K562 (cell line): Measurements from ENCODE around the gene SLMAP. TPM values are rescaled to one million over a fixed set of nuclear protein-coding genes. Genes with fewer than 3 reads are reported as not detected.

Experiments
- BCLAF1 ChIP-seq, 2 experiments: fragments of 450-650 bp in 1 of 2; IDR thresholded peaks; 2 replicates each; pipeline ENCODE4 v1.6.1; 2011 to 2017; ENCODE audit warnings: low read depth in 2 of 2, antibody characterized with exemption in 1 of 2, borderline replicate concordance in 1 of 2, low read length in 1 of 2, mild to moderate bottlenecking in 1 of 2, mixed read lengths in 1 of 2; ENCODE audit not compliant: control insufficient read depth in 1 of 2
- BRD9 ChIP-seq: fragments of 450-650 bp; IDR thresholded peaks from 2 replicates; pipeline ENCODE4 v1.6.1; 2018; ENCODE audit warnings: low read depth; ENCODE audit not compliant: partially characterized antibody
- DACH1 ChIP-seq: fragments of 450-650 bp; IDR thresholded peaks from 2 replicates; pipeline ENCODE4 v1.6.1; 2018; ENCODE audit not compliant: partially characterized antibody
- HCFC1 ChIP-seq: IDR thresholded peaks from 2 replicates; pipeline ENCODE4 v1.6.1; 2012; ENCODE audit warnings: low read depth, low read length, improper control_type of control experiment
- NFXL1 ChIP-seq: fragments of 450-650 bp; formaldehyde crosslinking; IDR thresholded peaks from 2 replicates; pipeline ENCODE4 v1.4.0; 2021; ENCODE audit warnings: mild to moderate bottlenecking
- NR3C1 ChIP-seq: sonication (generic); formaldehyde crosslinking; IDR thresholded peaks from 2 replicates; pipeline ENCODE4 v1.8.1; 2022; ENCODE audit warnings: missing genetic modification reagents
- SMARCA5 ChIP-seq: fragments of 450-650 bp; IDR thresholded peaks from 2 replicates; pipeline ENCODE4 v1.6.1; 2016
- THRAP3 ChIP-seq: fragments of 450-650 bp; IDR thresholded peaks from 2 replicates; pipeline ENCODE4 v1.6.1; 2016; ENCODE audit warnings: mild to moderate bottlenecking, inconsistent platforms, borderline replicate concordance
- YBX1 ChIP-seq: fragments of 450-650 bp; IDR thresholded peaks from 2 replicates; pipeline ENCODE4 v1.7.1; 2016; ENCODE audit warnings: mild to moderate bottlenecking
- ZNF133 ChIP-seq: fragments of 250-450 bp; sonication (Bioruptor Pico); IDR thresholded peaks from 2 replicates; pipeline ENCODE4 v1.4.0; 2020; ENCODE audit warnings: mild to moderate bottlenecking
- ZNF143 ChIP-seq: sonication (generic); formaldehyde crosslinking; IDR thresholded peaks from 2 replicates; pipeline ENCODE4 v1.9.0; 2022; ENCODE audit warnings: mild to moderate bottlenecking, missing genetic modification reagents
- polyA plus RNA-seq, 8 experiments: library from polyadenylated mRNA; depleted of rRNA in 4 of 8; stranded (reverse) in 5 of 8; unstranded in 3 of 8; fragments of >200 nt; fragmentation: Nextera tagmentation in 2 of 8; fragmentation: Illumina TruSeq in 1 of 8; extraction: Ambion mirVana in 2 of 8; extraction: Trizol in 1 of 8; gene quantifications; 2 replicates each; pipeline versions ENCODE4 v1.2.1 to v1.2.3, GENCODE V29; 2011 to 2014; ENCODE audit warnings: inconsistent platforms in 1 of 8, missing spikeins in 1 of 8
- total RNA-seq, 7 experiments: library from RNA; depleted of rRNA in 6 of 7; stranded (reverse); fragments of >200 nt in 6 of 7; fragmentation: Illumina TruSeq in 2 of 7; extraction: Trizol in 2 of 7; gene quantifications; 2 replicates each; pipeline versions ENCODE4 v1.2.1 to v1.2.3, GENCODE V29; 2011 to 2021; ENCODE audit warnings: low replicate concordance in 1 of 7
- TF ChIP-seq, protein P1 (sequence below): fragments of 450-650 bp; IDR thresholded peaks from 2 replicates; pipeline ENCODE4 v1.6.1; 2014; ENCODE audit warnings: low read depth, mild to moderate bottlenecking, moderate library complexity, borderline replicate concordance
- TF ChIP-seq, protein P2 (sequence below): fragments of 450-650 bp; IDR thresholded peaks from 2 replicates; pipeline ENCODE4 v1.6.1; 2016
- TF ChIP-seq, protein P3 (sequence below), 2 experiments: fragments of 450-650 bp in 1 of 2; sonication (generic) in 1 of 2; formaldehyde crosslinking in 1 of 2; IDR thresholded peaks; 2 replicates each; pipeline versions ENCODE4 v1.7.1 to v1.9.0; 2016 to 2022; ENCODE audit warnings: inconsistent platforms in 1 of 2, mild to moderate bottlenecking in 1 of 2, missing genetic modification reagents in 1 of 2

The SLMAP gene
- total and polyA plus RNA-seq, 9 of the 15 experiments (the other 6 are each of a cell fraction or from before 2014, with no cell fraction given), result 12.1 to 50.7 (median 28.3) TPM

- no peak for TF ChIP-seq BCLAF1 (IDR thresholded peaks at IDR 0.05; ENCODE audit: borderline replicate concordance in 1 of 2, control insufficient read depth in 1 of 2, low read depth in 2 of 2, low read length in 1 of 2)
- no peak for TF ChIP-seq YBX1
- no peak for TF ChIP-seq NR3C1 (CRISPR knock-in tag)
- no peak for TF ChIP-seq NFXL1 (CRISPR knock-in tag)
- TF ChIP-seq ZNF133 (CRISPR knock-in tag), result no peak
- TF ChIP-seq, protein P1, sequence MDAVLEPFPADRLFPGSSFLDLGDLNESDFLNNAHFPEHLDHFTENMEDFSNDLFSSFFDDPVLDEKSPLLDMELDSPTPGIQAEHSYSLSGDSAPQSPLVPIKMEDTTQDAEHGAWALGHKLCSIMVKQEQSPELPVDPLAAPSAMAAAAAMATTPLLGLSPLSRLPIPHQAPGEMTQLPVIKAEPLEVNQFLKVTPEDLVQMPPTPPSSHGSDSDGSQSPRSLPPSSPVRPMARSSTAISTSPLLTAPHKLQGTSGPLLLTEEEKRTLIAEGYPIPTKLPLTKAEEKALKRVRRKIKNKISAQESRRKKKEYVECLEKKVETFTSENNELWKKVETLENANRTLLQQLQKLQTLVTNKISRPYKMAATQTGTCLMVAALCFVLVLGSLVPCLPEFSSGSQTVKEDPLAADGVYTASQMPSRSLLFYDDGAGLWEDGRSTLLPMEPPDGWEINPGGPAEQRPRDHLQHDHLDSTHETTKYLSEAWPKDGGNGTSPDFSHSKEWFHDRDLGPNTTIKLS, result no peak
- TF ChIP-seq, protein P2, sequence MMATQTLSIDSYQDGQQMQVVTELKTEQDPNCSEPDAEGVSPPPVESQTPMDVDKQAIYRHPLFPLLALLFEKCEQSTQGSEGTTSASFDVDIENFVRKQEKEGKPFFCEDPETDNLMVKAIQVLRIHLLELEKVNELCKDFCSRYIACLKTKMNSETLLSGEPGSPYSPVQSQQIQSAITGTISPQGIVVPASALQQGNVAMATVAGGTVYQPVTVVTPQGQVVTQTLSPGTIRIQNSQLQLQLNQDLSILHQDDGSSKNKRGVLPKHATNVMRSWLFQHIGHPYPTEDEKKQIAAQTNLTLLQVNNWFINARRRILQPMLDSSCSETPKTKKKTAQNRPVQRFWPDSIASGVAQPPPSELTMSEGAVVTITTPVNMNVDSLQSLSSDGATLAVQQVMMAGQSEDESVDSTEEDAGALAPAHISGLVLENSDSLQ, result peak; percentile 45; the same call in 1 of the 2 replicates
- no peak for TF ChIP-seq ZNF143
- TF ChIP-seq, protein P3, sequence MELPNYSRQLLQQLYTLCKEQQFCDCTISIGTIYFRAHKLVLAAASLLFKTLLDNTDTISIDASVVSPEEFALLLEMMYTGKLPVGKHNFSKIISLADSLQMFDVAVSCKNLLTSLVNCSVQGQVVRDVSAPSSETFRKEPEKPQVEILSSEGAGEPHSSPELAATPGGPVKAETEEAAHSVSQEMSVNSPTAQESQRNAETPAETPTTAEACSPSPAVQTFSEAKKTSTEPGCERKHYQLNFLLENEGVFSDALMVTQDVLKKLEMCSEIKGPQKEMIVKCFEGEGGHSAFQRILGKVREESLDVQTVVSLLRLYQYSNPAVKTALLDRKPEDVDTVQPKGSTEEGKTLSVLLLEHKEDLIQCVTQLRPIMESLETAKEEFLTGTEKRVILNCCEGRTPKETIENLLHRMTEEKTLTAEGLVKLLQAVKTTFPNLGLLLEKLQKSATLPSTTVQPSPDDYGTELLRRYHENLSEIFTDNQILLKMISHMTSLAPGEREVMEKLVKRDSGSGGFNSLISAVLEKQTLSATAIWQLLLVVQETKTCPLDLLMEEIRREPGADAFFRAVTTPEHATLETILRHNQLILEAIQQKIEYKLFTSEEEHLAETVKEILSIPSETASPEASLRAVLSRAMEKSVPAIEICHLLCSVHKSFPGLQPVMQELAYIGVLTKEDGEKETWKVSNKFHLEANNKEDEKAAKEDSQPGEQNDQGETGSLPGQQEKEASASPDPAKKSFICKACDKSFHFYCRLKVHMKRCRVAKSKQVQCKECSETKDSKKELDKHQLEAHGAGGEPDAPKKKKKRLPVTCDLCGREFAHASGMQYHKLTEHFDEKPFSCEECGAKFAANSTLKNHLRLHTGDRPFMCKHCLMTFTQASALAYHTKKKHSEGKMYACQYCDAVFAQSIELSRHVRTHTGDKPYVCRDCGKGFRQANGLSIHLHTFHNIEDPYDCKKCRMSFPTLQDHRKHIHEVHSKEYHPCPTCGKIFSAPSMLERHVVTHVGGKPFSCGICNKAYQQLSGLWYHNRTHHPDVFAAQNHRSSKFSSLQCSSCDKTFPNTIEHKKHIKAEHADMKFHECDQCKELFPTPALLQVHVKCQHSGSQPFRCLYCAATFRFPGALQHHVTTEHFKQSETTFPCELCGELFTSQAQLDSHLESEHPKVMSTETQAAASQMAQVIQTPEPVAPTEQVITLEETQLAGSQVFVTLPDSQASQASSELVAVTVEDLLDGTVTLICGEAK (IDR thresholded peaks at IDR 0.05), result no peak
- TF ChIP-seq, protein P3 (CRISPR knock-in tag; IDR thresholded peaks at IDR 0.05), result no peak
- peak; percentile 37 for TF ChIP-seq DACH1
- TF ChIP-seq BRD9, result no peak
- TF ChIP-seq THRAP3, result no peak
- TF ChIP-seq HCFC1, result no peak
- no peak for TF ChIP-seq SMARCA5
These were observed 179.4 kb downstream of the SLMAP start (continued) for GRCh38 chr3:57935539-57935938.
